Suprapubic skin (tissue), 4 donors: ENCODE data around the gene PIK3CG. TPM values are rescaled to one million over a fixed set of nuclear protein-coding genes. Genes with fewer than 3 reads are reported as not detected.
"Not testable (repeated sequence)": the region's sequence is repeated elsewhere in the genome, so short reads cannot be mapped to it uniquely, and the experiment has no call there.

ENCODE experiments used
- DNase-seq, 2 donors: peaks; one replicate each; pipeline ENCODE4 v3.0.0-alpha.2; 2019; ENCODE audit warnings: low spot score in 2 of 2
- H3K27ac ChIP-seq: fragments of 200-600 bp; sonication (generic); one replicate; pipeline ENCODE4 v1.5.1; 2019
- H3K27me3 ChIP-seq: fragments of 200-600 bp; sonication (generic); one replicate; pipeline ENCODE4 v1.5.1; 2019
- H3K36me3 ChIP-seq: fragments of 200-600 bp; sonication (generic); one replicate; pipeline ENCODE4 v1.5.1; 2019
- H3K4me1 ChIP-seq: fragments of 200-600 bp; sonication (generic); one replicate; pipeline ENCODE4 v1.5.1; 2019
- H3K4me3 ChIP-seq: fragments of 200-600 bp; sonication (generic); one replicate; pipeline ENCODE4 v1.5.1; 2019; ENCODE audit warnings: mild to moderate bottlenecking
- H3K9me3 ChIP-seq: fragments of 200-600 bp; sonication (generic); one replicate; pipeline ENCODE4 v1.5.1; 2019
- CTCF ChIP-seq, 2 donors: fragments of 200-600 bp in 1 of 2; fragments of 450-650 bp in 1 of 2; sonication (generic) in 1 of 2; IDR thresholded peaks; one replicate each; pipeline ENCODE4 v1.5.1; 2016 to 2019; ENCODE audit warnings: antibody characterized with exemption in 2 of 2, mild to moderate bottlenecking in 1 of 2, moderate library complexity in 1 of 2
- EP300 ChIP-seq: sonication (generic); formaldehyde crosslinking; IDR thresholded peaks from one replicate; pipeline ENCODE4 v1.6.1; 2017; ENCODE audit warnings: antibody characterized with exemption
- POLR2A ChIP-seq, 2 donors: fragments of 450-650 bp; IDR thresholded peaks; one replicate each; pipeline ENCODE4 v1.6.1; 2017; ENCODE audit warnings: antibody characterized with exemption in 2 of 2, mild to moderate bottlenecking in 2 of 2, moderate library complexity in 2 of 2
- POLR2AphosphoS5 ChIP-seq, 3 donors: sonication (generic); formaldehyde crosslinking; IDR thresholded peaks; one replicate each; pipeline ENCODE4 v1.6.1; 2017; ENCODE audit warnings: antibody characterized with exemption in 3 of 3
- WGBS: methylation state at CpG from one replicate; pipeline ENCODE4 v1.1.5; 2018; 5-methylcytosine and 5-hydroxymethylcytosine counted together
- total RNA-seq, 4 donors: library from RNA; depleted of rRNA; stranded (reverse); fragments of >200 nt; gene quantifications; one replicate each; pipeline ENCODE4 v1.1.0, GENCODE V29; 2016

PIK3CG gene
- total RNA-seq, 4 donors from 2014 or later: 1.3 to 6.2 (median 2.3) TPM

- 95% methylated on average over 6 of the region's 6 CpGs for WGBS
- no peak overlapping the region for H3K27ac ChIP-seq
Measured at GRCh38 chr7:106936236-106936635, 71.2 kb downstream of the PIK3CG start.

GRCh38 chr7:106938122-106938521 lies 73.0 kb downstream of the PIK3CG start:
- DNase-seq, H3K36me3 ChIP-seq, H3K4me1 ChIP-seq, H3K4me3 ChIP-seq, H3K9me3 ChIP-seq, H3K27me3 ChIP-seq, H3K27ac ChIP-seq: not testable (repeated sequence)
- WGBS: 84% methylated on average over 7 of the region's 7 CpGs

More at GRCh38 chr7:106936236-106936635, 71.2 kb downstream of the PIK3CG start:
- H3K4me1 ChIP-seq: no peaks in the 10 kb centered on the region
- H3K4me3 ChIP-seq: no peak overlapping the region
- TF ChIP-seq CTCF (IDR thresholded peaks at IDR 0.05) (no peak), POLR2AphosphoS5 (IDR thresholded peaks at IDR 0.05) (no peak), EP300 (no peak), POLR2A (IDR thresholded peaks at IDR 0.05) (no peak)
- no peaks in the 10 kb centered on the region for H3K36me3 ChIP-seq
- H3K27me3 ChIP-seq: no peaks in the 10 kb centered on the region
- no peaks in the 10 kb centered on the region for H3K9me3 ChIP-seq
- DNase-seq: no peak

DNA sequence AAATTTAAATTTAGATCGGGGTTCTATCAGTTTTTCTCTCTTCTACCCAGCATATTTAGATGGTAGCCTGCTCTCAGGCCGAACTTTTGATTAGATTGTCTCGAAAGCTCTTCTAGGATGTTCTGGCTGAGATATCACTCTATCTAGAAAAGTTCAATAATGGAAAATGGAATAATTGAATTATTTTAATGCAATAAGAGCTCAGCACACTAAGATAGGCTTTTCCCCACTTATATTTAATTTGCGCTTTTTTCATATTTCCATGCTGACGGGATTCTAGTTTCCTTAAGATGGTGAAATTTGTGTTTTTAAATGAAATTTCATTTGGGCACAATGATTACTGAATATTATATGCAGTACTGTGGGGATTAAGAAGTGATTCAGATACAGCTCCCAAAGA lies 73.7 kb downstream of the PIK3CG start:
- Histone ChIP-seq H3K36me3 (no peaks in the 10 kb centered on the region), H3K4me3 (no peak overlapping the region), H3K4me1 (no peaks in the 10 kb centered on the region), H3K9me3 (no peaks in the 10 kb centered on the region), H3K27ac (no peak overlapping the region), H3K27me3 (no peaks in the 10 kb centered on the region)
- WGBS: 95% methylated on average over 5 of the region's 5 CpGs
- TF ChIP-seq POLR2AphosphoS5 (IDR thresholded peaks at IDR 0.05) (no peak), CTCF (IDR thresholded peaks at IDR 0.05) (no peak), POLR2A (IDR thresholded peaks at IDR 0.05) (no peak), EP300 (no peak)
- DNase-seq: no peak

DNA sequence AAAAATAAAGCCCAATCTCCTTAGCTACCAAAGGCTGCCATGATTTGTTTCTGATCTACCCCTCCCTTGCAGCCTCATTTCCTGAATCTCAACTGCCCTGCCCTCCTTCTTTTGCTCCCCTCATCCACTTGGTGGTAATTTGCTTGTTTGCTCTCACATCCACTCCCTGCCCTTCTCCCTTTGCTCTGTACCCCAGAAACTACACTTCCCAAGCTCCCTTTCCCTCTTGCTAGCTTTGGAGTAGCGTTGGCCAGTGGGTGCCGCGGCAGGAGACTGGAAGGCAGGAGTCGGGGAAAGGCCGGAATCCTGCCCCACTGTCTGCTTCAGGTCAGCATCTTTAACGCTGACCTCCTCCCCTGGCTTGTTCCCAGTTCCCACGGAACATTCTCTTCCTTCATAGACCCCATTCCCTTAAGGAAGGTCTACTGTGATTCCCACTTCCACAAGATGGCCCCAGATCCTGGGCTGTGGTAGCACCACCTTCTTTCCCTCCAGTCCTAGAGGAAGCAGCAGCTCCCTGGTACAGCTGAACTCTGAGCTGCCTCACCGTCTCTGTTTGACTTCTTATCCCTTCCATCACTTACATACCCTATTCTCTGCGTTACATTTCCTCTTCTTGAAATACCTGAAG lies 79.1 kb downstream of the PIK3CG start:
- H3K4me3 ChIP-seq: no peak overlapping the region
- WGBS: 77% methylated on average over 9 of the region's 9 CpGs
- no peak for DNase-seq
- H3K27ac ChIP-seq: no peak overlapping the region
- H3K36me3 ChIP-seq: no peaks in the 10 kb centered on the region
- no peaks in the 10 kb centered on the region for H3K4me1 ChIP-seq
- no peaks in the 10 kb centered on the region for H3K9me3 ChIP-seq
- no peak for TF ChIP-seq POLR2AphosphoS5 (IDR thresholded peaks at IDR 0.05)
- H3K27me3 ChIP-seq: no peaks in the 10 kb centered on the region

DNA sequence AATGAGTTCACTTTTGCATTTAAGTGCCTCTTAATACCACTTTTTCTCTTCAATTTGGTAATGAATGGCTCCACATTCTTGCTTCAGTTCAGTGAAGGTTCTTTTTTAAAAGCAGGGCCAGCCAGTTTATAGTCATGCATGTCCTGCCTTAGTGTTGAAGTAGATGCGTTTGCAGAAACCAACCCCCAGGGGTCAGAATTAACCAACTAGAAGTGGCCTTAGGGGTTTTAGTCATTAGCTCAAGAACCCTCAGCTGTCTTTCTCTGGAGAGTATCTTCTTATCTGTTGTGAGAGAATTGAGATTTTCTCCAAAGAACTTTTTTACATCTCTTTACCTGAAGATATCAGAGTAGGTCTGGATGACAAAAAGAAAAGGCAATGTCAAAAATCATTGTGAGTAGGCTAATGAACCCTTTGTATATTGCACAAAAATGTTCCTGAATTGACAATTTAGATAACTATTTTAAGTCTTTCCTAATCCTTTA lies 82.2 kb downstream of the PIK3CG start:
- TF ChIP-seq POLR2AphosphoS5 (IDR thresholded peaks at IDR 0.05) (no peak), CTCF (IDR thresholded peaks at IDR 0.05) (peak in 1 of 2 donors; percentile 17)
- no peaks in the 10 kb centered on the region for H3K4me1 ChIP-seq
- no peak for DNase-seq
- no peaks in the 10 kb centered on the region for H3K9me3 ChIP-seq
- H3K27me3 ChIP-seq: no peaks in the 10 kb centered on the region
- H3K27ac ChIP-seq: no peak overlapping the region
- WGBS: 11% methylated on average over 1 of the region's 1 CpG
- no peak overlapping the region for H3K4me3 ChIP-seq
- no peaks in the 10 kb centered on the region for H3K36me3 ChIP-seq

GRCh38 chr7:106952001-106952657 lies 87.0 kb downstream of the PIK3CG start:
- no peaks in the 10 kb centered on the region for H3K9me3 ChIP-seq
- H3K36me3 ChIP-seq: no peaks in the 10 kb centered on the region
- no peak overlapping the region for H3K27ac ChIP-seq
- TF ChIP-seq POLR2AphosphoS5 (IDR thresholded peaks at IDR 0.05): no peak
- no peak for TF ChIP-seq EP300
- TF ChIP-seq CTCF (IDR thresholded peaks at IDR 0.05): no peak
- TF ChIP-seq POLR2A (IDR thresholded peaks at IDR 0.05): no peak
- 77% methylated on average over 7 of the region's 7 CpGs for WGBS
- H3K4me3 ChIP-seq: no peak overlapping the region
- H3K27me3 ChIP-seq: no peaks in the 10 kb centered on the region
- no peaks in the 10 kb centered on the region for H3K4me1 ChIP-seq
- DNase-seq: no peak
